ENCODE data around the gene DIPK1B.

The DIPK1B gene

DNA sequence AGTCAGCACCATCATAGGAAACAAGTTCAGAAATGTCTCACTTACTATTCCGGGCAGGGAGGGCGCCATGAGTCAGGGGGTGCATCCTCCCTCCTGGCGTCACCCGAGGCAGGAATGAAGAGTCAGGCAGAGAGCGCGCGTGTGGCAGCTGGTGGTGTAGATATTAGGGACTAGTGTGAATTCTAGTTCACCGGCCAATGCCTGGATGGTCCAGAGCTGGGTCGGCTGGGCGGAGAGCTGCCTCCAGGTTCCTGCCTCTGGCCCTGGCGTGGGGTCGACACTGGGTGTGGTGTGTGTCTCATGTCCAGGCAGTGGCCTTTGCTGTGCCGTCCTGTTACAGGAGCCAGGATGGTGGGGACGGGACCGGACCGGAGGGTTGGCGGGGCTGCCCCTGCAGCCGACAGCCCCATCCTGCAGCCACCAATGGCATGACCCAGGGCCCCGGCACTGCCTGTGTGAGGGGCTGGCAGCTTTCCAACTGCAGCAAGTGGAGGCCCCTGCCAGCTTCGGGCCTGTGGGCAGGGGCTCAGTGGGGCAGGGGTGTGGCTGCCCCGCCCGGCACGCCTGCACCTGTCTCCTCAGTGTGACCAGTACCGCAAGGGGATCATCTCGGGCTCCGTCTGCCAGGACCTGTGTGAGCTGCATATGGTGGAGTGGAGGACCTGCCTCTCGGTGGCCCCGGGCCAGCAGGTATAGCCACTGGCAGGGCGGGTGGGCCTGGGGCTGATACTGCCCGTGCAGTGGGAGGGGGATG, 9.1 kb downstream of the DIPK1B start:
- FAIRE-seq, result no peak

DNA sequence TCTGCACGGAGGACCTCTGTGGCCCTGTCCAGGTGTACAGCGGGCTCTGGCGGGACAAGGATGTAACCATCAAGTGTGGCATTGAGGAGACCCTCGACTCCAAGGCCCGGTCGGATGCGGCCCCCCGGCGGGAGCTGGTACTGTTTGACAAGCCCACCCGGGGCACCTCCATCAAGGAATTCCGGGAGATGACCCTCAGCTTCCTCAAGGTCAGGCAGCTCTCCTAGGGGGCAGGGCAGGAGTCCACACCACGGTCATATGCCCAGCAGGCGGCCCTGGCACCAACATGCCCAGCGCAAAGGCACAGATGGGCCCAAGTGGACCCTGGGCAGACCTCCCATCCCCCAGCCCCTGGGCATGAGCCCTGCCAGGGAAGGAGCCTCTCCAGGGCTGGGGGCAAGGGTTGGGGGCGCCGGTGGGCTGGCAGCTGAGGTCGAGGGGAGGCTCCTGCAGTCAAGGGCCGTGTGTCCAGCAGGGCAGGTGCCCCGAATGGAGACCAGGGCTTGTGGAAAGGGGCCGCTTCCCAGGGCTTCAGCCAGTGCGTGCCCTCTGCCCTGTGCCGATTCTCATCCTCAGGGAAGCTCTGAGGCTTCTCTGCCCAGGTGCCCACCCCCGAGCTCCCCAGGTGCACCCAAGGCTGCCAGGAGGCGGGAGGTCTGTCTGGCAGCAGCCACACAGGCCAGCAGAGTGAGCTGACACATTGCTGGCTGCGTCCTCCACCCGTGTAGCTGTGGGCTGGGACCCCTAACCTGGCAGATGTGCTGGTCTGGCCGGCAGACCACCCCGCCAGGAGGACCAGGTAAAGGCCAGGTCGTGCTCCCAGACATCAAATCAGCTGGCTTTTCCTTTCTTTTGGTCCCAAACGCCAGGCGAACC, 10.0 kb downstream of the DIPK1B start:
- FAIRE-seq, result no peak

DNA sequence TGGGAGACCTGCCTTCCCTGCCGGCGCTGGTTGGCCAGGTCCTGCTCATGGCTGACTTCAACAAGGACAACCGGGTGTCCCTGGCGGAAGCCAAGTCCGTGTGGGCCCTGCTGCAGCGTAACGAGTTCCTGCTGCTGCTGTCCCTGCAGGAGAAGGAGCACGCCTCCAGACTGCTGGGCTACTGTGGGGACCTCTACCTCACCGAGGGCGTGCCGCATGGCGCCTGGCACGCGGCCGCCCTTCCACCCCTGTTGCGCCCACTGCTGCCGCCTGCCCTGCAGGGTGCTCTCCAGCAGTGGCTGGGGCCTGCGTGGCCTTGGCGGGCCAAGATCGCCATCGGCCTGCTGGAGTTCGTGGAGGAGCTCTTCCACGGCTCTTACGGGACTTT, 10.6 kb downstream of the DIPK1B start:
- FAIRE-seq, result no peak

DNA sequence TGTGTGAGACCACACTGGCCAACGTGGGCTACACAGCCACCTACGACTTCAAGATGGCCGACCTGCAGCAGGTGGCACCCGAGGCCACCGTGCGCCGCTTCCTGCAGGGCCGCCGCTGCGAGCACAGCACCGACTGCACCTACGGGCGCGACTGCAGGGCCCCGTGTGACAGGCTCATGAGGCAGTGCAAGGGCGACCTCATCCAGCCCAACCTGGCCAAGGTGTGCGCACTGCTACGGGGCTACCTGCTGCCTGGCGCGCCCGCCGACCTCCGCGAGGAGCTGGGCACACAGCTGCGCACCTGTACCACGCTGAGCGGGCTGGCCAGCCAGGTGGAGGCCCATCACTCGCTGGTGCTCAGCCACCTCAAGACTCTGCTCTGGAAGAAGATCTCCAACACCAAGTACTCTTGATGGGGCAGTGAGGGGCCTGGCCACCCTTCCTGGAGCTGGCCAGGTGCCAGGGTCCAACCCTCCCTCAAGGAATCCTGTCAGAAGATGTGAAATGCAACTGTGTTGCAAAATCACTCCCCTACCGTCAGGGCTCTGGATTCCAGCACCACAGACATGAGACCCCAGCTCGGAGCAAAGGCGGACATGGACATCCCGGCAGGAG, 11.1 kb downstream of the DIPK1B start:
- no peak for FAIRE-seq

DNA sequence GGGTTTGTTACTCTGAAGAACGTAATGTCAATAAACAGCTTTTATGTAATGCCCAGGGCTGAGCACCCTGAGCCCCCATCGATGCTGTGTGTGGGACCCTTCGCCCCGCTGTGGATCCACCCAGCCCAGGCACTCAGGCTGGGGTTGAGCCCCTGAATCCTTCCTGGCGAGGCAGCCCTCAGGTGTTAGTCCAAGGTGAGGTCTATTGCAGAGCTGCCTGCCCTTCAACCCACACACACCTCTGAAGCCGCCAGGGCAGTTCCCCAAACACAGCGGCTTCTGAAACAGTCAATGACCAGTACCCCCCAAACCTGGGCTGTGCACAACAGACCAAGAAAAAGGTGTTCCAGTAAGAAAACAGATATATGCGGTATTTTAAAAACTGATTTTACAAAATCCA, 11.6 kb downstream of the DIPK1B start:
- FAIRE-seq, result no peak

DNA sequence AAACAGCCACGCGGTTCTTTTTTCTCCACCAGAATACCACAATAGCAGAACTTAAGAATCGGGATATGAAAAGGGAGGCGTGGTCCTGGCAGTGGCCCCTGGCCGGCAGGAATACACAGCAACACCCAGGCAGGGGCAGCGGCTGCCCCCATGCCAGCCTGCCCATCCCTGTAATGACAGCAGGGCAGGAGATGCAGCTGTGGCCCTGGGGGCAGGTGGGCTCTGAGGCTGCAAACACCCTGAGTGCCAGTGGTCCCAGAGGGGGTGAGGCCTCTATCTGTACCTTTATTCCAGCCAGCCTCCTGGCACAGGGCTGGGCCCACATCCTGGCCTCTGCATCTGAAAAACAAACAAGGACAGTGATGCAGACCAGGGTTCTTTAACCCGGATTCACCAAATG, 12.4 kb downstream of the DIPK1B start:
- FAIRE-seq, result no peak

DNA sequence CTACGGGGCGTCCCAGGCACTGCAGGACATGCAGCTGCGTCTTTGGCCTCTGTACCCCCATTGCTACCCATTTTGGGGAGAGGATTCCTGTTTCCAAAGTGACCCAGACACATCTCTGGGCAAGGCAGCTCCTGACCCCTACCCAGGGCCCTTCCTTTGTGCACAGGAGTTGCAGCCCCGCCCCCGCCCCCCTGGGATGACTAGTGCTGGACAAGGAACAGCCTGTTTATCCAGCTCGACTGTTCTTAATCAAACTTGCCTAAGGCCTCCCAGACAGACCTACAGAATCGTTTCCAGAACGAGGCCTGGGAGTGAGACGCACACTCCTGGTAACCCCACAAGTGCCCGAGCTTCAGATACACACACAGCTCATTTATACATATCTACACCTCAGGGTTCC, 13.2 kb downstream of the DIPK1B start:
- FAIRE-seq, result no peak

DNA sequence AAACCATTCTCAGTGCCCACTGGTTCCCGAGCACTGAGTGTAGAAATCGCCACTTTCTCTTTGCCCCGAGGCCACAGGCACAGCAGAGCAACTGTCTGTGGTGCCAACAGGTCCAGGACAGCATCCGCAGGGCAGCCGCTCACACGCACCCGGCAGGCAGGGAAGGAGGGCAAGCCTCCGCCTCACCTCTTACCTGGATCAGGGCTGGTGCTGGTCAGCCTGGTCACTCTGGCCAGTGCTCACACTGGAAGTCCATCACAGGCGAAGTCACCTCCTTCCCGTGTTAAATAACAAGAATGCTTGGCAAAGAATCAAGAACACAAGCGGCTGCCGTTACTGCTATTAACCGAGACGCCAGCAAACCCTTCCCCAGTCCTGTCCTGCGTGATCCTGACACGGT, 13.7 kb downstream of the DIPK1B start:
- FAIRE-seq, result no peak

DNA sequence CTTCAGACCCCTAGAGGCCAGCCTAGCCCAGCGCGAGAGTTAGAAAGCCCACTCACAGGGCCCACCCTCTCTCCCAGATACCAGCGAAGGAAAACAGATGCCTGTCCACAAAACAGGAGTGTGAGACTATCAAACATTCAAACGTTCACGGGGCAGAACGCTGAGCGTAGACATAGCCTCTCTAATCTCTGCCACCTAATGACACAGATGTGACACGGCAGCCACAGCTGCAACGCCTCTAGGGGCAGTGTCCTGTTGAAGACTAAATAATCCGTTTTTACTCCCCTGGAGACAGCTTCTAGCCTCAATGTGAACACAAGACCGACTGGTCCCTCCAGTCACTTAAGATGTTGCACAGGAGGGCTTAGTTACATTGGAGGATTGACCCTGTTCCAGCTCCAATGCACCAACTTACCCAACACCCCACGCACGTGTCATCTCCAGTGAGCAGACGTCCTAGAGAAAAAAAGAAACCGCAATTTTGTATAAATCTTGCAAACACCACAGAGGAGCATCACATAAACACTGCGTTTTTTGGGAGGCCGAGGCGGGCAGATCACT, 14.3 kb downstream of the DIPK1B start:
- no peak for FAIRE-seq

DNA sequence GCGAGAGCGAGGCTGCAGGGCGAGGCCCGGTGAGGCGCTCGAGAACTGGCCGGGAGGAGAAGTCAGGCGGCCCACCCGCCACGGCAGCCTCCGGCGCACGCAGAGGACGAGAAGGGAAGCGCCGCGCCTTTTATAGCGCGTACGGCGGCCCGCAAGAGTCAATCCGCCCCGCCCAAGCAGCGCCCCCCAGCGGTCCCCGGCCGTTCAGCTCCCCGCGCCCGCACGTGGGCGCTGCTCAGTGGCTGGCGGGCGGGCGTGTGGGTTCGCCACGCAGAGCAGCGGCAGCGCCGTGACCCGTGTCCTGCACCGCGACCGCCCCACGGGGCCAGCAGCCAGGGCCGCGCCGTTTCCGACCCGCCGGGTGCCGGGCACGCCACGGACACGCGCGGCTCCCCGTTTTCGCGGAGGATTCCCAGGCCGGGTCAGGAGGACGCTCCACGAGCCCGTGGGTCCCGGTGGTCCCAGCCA, 15.7 kb downstream of the DIPK1B start:
- FAIRE-seq, result no peak

DNA sequence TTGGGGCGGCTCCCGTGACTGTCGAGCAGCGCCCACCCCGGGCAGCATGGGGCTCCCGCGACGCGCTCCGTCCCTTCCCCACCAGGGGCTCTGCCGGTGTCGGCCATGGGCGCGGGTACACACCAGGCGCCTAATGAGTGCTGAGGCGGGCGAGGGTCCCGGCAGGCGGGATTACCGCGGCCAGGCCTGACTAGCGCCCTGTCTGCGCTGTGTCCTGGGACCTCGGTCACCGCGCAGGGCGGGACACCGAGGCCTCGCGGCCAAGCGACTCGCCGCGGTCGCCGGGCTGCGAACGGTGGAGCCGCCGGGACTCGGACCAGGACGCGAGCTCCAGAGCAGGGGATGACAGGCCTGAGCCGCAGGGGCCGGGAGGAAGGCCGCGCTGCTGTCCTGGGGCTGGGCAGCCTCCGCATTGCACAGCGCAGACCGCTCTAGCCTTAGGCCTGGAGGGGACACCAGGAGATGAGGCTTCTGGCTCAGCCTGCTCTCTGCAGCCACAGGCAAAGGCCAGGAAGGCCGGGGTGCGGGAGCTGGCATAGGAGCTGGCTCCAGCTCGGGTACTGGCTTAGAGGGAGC, 16.3 kb downstream of the DIPK1B start:
- no peak for FAIRE-seq

DNA sequence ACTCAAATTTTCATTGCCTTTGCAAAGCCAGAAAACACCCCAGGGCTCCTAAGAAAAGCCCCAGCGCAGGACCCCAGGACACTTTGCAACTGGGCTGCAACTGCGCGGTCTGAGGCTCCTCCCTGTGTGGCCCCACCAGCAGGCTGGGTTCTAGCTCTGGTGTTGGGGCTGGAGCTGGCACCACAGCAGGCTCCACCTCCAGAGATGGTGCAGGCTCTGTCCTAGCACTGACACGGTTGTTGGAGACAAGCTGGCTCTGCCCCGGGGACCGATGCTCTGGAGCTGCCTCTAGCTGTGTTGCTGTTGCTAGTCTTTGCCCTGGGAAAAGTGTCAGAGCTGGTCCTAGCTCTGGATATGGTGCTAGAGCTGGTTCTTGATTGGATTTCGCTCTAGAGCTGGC, 16.8 kb downstream of the DIPK1B start:
- no peak for FAIRE-seq

DNA sequence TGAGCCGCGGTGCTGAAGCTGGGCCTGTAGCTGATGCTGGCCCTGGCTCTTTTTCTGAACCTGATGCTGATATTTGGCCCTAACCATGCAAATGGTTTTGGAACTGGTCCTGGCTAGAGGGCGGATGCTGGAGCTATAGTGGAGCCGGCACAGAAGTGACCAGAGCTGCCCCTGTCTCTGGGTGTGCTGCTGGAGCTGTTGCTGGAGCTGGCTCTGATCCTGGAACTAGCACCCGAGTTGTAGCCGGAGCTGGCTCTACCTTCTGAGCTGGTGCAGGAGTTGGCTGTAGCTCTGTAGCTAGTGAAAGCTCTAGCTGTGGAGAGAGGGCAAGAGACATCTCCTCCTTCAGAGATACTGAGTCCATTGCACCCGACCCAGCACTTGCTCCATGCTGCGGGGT, 17.6 kb downstream of the DIPK1B start:
- FAIRE-seq, result no peak

DNA sequence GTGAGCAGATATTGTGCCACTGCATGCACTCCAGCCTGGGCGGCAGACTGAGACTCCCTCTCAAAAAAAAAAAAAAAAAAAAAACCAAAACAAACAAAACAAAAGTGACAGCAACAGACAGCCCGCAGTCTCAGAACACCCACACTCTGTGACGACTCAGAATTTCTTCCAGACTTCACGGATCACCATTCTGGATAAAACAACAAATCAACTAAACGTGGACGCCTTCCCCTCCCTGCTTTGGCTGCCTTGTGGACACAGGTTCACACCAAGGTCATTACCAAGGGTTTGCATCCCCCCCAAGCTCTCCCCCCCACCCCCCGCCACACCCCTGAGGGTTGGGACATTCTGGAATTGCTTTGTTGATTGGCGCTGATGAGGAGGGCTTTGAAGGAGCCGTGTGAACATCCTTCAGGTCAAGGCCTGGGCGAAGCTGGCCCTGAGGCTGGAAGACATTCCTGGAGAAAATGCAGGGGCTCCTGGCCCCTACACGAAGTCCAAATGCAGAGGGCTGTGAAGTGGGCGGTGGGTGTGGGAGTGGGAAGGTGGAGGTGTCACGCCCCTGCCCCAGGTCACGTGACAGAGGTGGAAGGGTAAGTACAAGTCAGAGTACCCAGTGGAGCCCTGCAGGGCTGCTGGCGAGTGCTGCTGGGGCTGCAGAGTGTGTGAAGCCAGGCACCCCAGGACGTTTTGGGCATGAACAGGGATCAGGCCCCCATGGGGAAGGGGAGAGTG, 20.2 kb downstream of the DIPK1B start:
- FAIRE-seq, result no peak

DNA sequence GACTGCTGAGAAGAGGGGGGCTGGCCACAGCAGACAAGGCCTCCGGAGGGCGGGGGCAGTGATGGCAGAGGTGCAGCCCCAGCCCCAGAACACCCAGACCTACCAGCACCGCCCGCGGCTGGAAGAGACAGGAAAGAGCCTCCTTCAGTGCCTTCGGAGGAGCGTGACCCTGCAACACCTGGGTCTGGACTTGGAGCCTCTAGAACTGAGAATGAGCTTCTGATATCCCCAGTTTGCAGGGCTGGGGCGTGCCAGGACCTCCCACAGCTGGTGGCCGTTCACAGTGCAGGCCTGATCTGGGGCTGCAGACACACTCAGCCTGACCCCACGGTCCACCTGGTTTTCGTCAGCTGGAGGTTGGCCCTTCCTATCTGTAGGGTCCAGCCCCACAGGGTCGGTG, 21.2 kb downstream of the DIPK1B start:
- no peak for FAIRE-seq

DNA sequence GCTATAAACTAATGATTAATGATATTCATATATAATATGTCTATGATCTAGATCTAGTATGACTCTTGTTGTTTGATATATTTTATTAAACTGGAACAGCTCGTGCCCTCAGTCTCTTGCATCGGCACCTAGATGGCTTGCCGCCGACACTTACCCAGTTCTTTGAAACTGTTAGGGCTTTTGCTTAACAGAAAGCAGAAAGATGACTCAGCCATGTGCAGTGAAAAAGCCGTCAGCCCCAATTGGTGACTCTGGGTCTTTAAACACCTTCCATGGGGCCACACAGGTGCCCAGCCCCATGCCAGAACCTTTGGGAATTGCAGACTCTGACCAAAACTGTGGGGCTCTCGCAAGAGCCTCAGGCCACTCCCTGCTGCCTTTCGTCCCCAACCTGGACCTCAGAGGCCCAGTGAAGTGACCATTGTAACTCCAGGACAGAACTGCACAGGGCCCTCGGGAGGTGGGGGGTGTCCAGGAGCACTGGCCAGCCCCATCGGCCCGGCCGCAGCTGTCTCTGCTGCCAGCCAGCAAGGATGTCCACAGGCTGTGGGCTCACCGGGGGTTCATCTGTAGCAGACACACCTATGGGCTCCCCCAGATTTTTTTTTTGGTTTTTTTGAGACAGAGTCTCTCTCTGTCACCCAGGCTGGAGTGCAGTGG, 22.6 kb downstream of the DIPK1B start:
- no peak for FAIRE-seq

DNA sequence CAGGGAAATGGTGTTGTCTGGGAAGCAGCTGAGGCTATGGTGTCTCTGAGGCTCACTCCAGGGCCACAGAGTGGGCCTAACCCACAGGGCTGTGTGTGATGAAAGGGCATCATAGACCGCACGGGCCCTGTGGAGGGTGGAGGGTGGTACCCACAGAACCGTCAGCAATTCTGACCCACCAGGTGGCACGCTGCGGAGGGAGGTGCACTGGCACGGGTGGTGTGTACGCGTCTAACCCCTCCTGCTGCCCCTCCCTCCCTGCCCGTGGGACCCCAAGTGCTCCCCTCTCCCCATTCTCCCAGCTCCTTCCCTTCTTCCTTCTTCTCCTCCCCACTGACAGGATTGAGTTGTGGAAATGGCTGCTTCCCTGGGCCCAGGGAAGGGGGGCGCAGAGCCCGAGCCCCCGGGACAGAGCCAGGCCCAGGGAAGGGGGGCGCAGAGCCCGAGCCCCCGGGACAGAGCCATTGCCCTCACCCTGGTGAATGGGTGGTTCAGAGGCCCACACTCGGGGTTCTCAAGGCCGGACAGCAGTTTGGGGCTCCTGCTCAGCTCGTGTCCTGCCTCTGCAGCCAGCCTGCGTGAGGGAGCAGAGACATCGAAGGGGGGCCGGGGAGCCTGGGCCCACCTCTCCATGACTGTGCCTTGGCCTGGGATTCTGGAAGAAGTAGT, 23.6 kb downstream of the DIPK1B start:
- no peak for FAIRE-seq

DNA sequence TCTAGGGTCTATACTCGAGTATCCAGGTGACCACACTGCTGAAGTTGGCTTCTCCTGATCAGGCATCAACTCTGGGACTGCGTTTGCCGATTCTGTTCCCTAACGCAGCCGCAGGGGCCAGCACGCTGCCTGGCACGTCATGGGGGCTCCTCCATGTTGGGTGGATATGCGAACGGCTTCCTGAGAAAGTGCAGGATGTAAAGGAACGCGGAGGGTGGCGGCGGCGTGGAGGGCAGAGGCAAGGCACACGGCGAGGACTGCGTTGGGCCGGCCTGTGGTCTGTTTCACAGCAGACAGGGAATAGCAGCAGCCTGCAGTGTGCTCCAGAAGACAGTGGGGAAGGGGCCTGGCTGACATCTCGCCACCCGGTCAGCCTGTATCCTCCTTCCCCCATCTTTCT, 26.6 kb downstream of the DIPK1B start:
- no peak for FAIRE-seq

DNA sequence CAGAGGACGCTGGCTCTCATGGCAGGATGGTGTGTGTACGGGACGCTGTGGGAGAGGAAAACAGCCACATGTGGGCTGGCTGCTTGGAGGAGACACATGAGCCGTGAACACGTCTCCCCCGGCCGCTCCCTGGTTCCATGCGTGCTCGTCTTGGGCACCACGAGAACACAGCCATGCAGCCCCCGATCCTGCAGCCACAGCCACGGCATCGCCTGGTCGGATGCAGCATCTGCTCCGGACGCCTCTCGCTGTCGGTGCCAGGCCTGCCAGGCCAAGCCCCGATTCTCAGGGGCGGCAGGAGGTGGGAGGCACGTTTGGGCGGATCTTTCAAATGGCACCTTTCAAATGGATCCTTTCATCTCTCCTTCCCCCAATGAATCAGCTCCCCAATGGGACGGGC, 27.1 kb downstream of the DIPK1B start:
- FAIRE-seq, result no peak

DNA sequence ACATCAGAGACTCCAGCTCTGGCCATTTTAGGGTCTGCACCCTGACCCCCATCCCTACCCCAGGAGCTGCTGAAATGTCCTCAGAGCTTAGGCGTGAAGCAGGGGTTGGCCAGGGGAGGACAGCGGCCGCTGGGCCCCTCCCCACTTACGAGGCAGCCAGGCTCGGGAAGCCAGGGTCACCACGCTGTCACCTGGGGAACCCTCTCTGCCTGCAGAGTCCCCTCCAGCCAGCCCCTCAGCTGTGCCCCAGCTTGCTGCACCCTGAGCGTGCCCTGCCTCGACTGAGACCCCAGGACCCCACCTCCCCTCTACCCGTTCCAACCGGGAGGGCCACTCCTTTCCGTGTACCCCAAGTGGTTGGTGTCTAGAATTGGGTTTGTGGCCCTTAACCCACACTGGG, 27.7 kb downstream of the DIPK1B start:
- no peak for FAIRE-seq

DNA sequence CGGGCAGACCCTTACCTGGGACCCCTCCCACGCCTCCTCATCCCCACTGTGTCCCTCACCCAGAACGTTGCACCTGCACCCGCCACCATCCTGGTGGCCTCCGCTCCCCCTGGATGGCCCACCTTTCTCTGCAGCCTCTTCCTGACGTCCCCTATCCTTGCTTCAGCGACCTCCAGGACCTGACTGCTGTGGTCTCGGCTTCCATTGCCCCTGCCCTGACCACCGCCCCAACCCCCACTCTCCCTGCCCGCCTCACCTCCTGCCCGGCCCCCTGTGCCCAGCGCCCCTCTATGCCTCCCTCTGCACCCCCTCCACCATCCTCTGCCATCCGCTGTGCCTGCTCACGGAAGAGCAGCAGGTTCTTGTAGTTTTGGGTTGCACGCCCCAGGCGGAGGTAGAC, 28.1 kb downstream of the DIPK1B start:
- FAIRE-seq, result no peak
